Smooth muscle cell (in vitro differentiated cells): Measurements from ENCODE around the gene RHOBTB3. TPM values are rescaled to one million over a fixed set of nuclear protein-coding genes. Genes with fewer than 3 reads are reported as not detected.

Source experiments
- DNase-seq: peaks from one replicate; lab custom pipeline; 2025; ENCODE audit not compliant: unreplicated experiment; lab: John Stamatoyannopoulos, UW
- H2AFZ ChIP-seq: fragments of 200-600 bp; sonication (generic); 2 replicates; pipeline ENCODE4 v1.6.0; 2016; ENCODE audit warnings: antibody characterized with exemption, low read depth, mild to moderate bottlenecking
- H3F3A ChIP-seq: fragments of 200-600 bp; sonication (generic); 2 replicates; pipeline ENCODE4 v1.6.0; 2017; ENCODE audit warnings: antibody characterized with exemption, low read depth
- H3K27ac ChIP-seq: fragments of 200-600 bp; sonication (generic); 2 replicates; pipeline ENCODE4 v1.5.1; 2016; ENCODE audit warnings: low read depth, mild to moderate bottlenecking
- H3K27me3 ChIP-seq: fragments of 200-600 bp; sonication (generic); 2 replicates; pipeline ENCODE4 v1.6.1; 2016; ENCODE audit warnings: low read depth, mild to moderate bottlenecking
- H3K36me3 ChIP-seq: fragments of 200-600 bp; sonication (generic); 2 replicates; pipeline ENCODE4 v1.5.1; 2016; ENCODE audit warnings: low read depth
- H3K4me1 ChIP-seq: fragments of 200-600 bp; sonication (generic); 2 replicates; pipeline ENCODE4 v1.5.1; 2016; ENCODE audit warnings: low read depth
- H3K4me2 ChIP-seq: fragments of 200-600 bp; sonication (generic); 2 replicates; pipeline ENCODE4 v1.6.0; 2016; ENCODE audit warnings: mild to moderate bottlenecking
- H3K4me3 ChIP-seq: fragments of 200-600 bp; sonication (generic); 2 replicates; pipeline ENCODE4 v1.5.1; 2016; ENCODE audit warnings: mild to moderate bottlenecking
- H3K79me2 ChIP-seq: fragments of 200-600 bp; sonication (generic); 2 replicates; pipeline ENCODE4 v1.6.0; 2016; ENCODE audit warnings: low read depth, mild to moderate bottlenecking
- H3K9ac ChIP-seq: fragments of 200-600 bp; sonication (generic); 2 replicates; pipeline ENCODE4 v1.6.0; 2016; ENCODE audit warnings: low read depth
- H3K9me3 ChIP-seq: fragments of 200-600 bp; sonication (generic); replicated peaks from 2 replicates; pipeline ENCODE4 v1.5.1; 2016; ENCODE audit warnings: low read depth
- H4K20me1 ChIP-seq: fragments of 200-600 bp; sonication (generic); 2 replicates; pipeline ENCODE4 v1.6.0; 2016; ENCODE audit warnings: low read depth
- CTCF ChIP-seq: fragments of 200-600 bp; sonication (generic); IDR thresholded peaks from 2 replicates; pipeline ENCODE4 v1.5.1; 2017; ENCODE audit warnings: borderline replicate concordance, mild to moderate bottlenecking, antibody characterized with exemption; ENCODE audit not compliant: insufficient read depth, poor library complexity, severe bottlenecking
- WGBS: methylation state at CpG from one replicate; pipeline ENCODE4 v1.1.7; 2016; ENCODE audit warnings: low lambda C conversion rate; 5-methylcytosine and 5-hydroxymethylcytosine counted together
- polyA plus RNA-seq: library from polyadenylated mRNA; unstranded; fragments of >200 nt; fragmentation: Nextera tagmentation; extraction: Ambion mirVana; gene quantifications from 2 replicates; pipeline ENCODE4 v1.2.1, GENCODE V29; 2016
- total RNA-seq: library from RNA; depleted of rRNA; stranded (reverse); fragments of >200 nt; gene quantifications from 2 replicates; pipeline ENCODE4 v1.2.3, GENCODE V29; 2014

The RHOBTB3 gene
- total and polyA plus RNA-seq, 2 experiments from 2014 or later = 127 to 213 TPM

- Histone ChIP-seq H4K20me1 (no peaks in the 10 kb centered on the region), H3K9me3 (no peaks in the 10 kb centered on the region), H3K36me3 (no peaks in the 10 kb centered on the region), H3F3A (no peaks in the 10 kb centered on the region), H2AFZ (no peak overlapping the region), H3K27me3 (no peaks in the 10 kb centered on the region), H3K27ac (peak overlapping the region; percentile 92), H3K79me2 (peaks cover 12% of the 10 kb centered on the region), H3K9ac (no peak overlapping the region), H3K4me3 (no peak overlapping the region), H3K4me2 (peak overlapping the region; percentile 95), H3K4me1 (peaks cover 18% of the 10 kb centered on the region)
- no peak for TF ChIP-seq CTCF
- DNase-seq = no peak
- WGBS = 62% methylated on average over 2 of the region's 2 CpGs
These were observed 3.4 kb upstream of the RHOBTB3 start for GRCh38 chr5:95727764-95728191.

GRCh38 chr5:95728494-95729114, 2.5 kb upstream of the RHOBTB3 start:
- no peaks in the 10 kb centered on the region for H3K9me3 ChIP-seq
- no peak for DNase-seq
- H3K36me3 ChIP-seq = no peaks in the 10 kb centered on the region
- H4K20me1 ChIP-seq = peaks cover 5% of the 10 kb centered on the region
- no peaks in the 10 kb centered on the region for H3F3A ChIP-seq
- 49% methylated on average over 3 of the region's 3 CpGs for WGBS
- H3K4me1 ChIP-seq = peaks cover 18% of the 10 kb centered on the region
- peak overlapping the region; percentile 95 for H3K4me2 ChIP-seq
- no peak overlapping the region for H2AFZ ChIP-seq
- H3K9ac ChIP-seq = peak overlapping the region; percentile 58
- peak overlapping the region; percentile 92 for H3K27ac ChIP-seq
- H3K4me3 ChIP-seq = no peak overlapping the region
- H3K27me3 ChIP-seq = no peaks in the 10 kb centered on the region
- H3K79me2 ChIP-seq = peaks cover 20% of the 10 kb centered on the region
- no peak for TF ChIP-seq CTCF

- Histone ChIP-seq H3K79me2 (peaks cover 27% of the 10 kb centered on the region), H3K9me3 (no peaks in the 10 kb centered on the region), H3K9ac (peak overlapping the region; percentile 81), H3K27ac (peak overlapping the region; percentile 92), H3K36me3 (no peaks in the 10 kb centered on the region), H4K20me1 (peaks cover 12% of the 10 kb centered on the region), H2AFZ (no peak overlapping the region), H3F3A (no peaks in the 10 kb centered on the region), H3K4me2 (peak overlapping the region; percentile 95), H3K27me3 (no peaks in the 10 kb centered on the region), H3K4me3 (no peak overlapping the region), H3K4me1 (peaks cover 13% of the 10 kb centered on the region)
- DNase-seq = no peak
- 89% methylated on average over 8 of the region's 8 CpGs for WGBS
- no peak for TF ChIP-seq CTCF
These were observed 1.8 kb upstream of the RHOBTB3 start for GRCh38 chr5:95729115-95730010.
